ENCODE data around the gene BPIFB6. TPM values are rescaled to one million over a fixed set of nuclear protein-coding genes. Genes with fewer than 3 reads are reported as not detected.

BPIFB6 gene
- total RNA-seq, 2 experiments from 2014 or later = not detected

GRCh38 chr20:33008336-33009213 lies 22.9 kb upstream of the BPIFB6 start:
- no peak overlapping the region for H3K4me3 Mint-ChIP-seq

GRCh38 chr20:33009214-33010132 lies 22.0 kb upstream of the BPIFB6 start:
- H3K9me3 Mint-ChIP-seq = peaks cover 3% of the 10 kb centered on the region
- H3K4me1 Mint-ChIP-seq (ENCODE audit: low read depth) = peaks cover 6% of the 10 kb centered on the region
- ATAC-seq (no peak), DNase-seq (no peak)
- no peaks in the 10 kb centered on the region for H3K36me3 Mint-ChIP-seq (ENCODE audit: low read depth)
- intact Hi-C loops (cut with micrococcal nuclease) = no loop called here
- ChIA-PET POLR2A (no interaction called here), CTCF (interaction anchor here (0.8 to 1.2 kb wide), 3 partner anchors 9 to 107 kb away, joined by 3 read pairs; no protein-coding TSS in a partner anchor)
- TF ChIP-seq CTCF (IDR thresholded peaks at IDR 0.05) = no peak
- no peak overlapping the region for H3K27ac Mint-ChIP-seq
- no peaks in the 10 kb centered on the region for H3K27me3 Mint-ChIP-seq
- H3K4me3 Mint-ChIP-seq = no peak overlapping the region

More at GRCh38 chr20:33008336-33009213, 22.9 kb upstream of the BPIFB6 start:
- Mint-ChIP-seq H3K36me3 (ENCODE audit: low read depth) (no peaks in the 10 kb centered on the region), H3K4me1 (ENCODE audit: low read depth) (peaks cover 6% of the 10 kb centered on the region), H3K27me3 (no peaks in the 10 kb centered on the region), H3K27ac (no peak overlapping the region), H3K9me3 (peaks cover 3% of the 10 kb centered on the region)
- ChIA-PET CTCF (interaction anchor here (1.2 kb wide), 1 partner anchor 106 kb away, joined by 3 read pairs; no protein-coding TSS in a partner anchor), POLR2A (interaction anchor here (1.3 kb wide), 1 partner anchor 32 kb away, joined by 3 read pairs; no protein-coding TSS in a partner anchor)
- intact Hi-C loops (cut with micrococcal nuclease) = no loop called here
- ATAC-seq (no peak), DNase-seq (no peak)
- TF ChIP-seq CTCF (IDR thresholded peaks at IDR 0.05) = no peak

GRCh38 chr20:33010133-33010504 lies 21.3 kb upstream of the BPIFB6 start:
- Mint-ChIP-seq H3K4me1 (ENCODE audit: low read depth) (peaks cover 3% of the 10 kb centered on the region), H3K27me3 (no peaks in the 10 kb centered on the region), H3K9me3 (peaks cover 3% of the 10 kb centered on the region), H3K27ac (no peak overlapping the region), H3K36me3 (ENCODE audit: low read depth) (no peaks in the 10 kb centered on the region), H3K4me3 (no peak overlapping the region)
- POLR2A ChIA-PET = no interaction called here
- CTCF ChIA-PET = interaction anchor here (0.8 to 1.2 kb wide), 2 partner anchors 10 to 15 kb away, joined by 3 read pairs; no protein-coding TSS in a partner anchor
- TF ChIP-seq CTCF (IDR thresholded peaks at IDR 0.05) = no peak
- intact Hi-C loops (cut with micrococcal nuclease) = no loop called here
- no peak for DNase-seq
- no peak for ATAC-seq

- H3K36me3 Mint-ChIP-seq (ENCODE audit: low read depth) = no peaks in the 10 kb centered on the region
- H3K27ac Mint-ChIP-seq = no peak overlapping the region
- CTCF ChIA-PET = interaction anchor here (1.2 kb wide), 1 partner anchor 16 kb away, joined by 3 read pairs; no protein-coding TSS in a partner anchor
- H3K4me3 Mint-ChIP-seq = no peak overlapping the region
- no peaks in the 10 kb centered on the region for H3K27me3 Mint-ChIP-seq
- H3K9me3 Mint-ChIP-seq = no peaks in the 10 kb centered on the region
- DNase-seq (no peak), ATAC-seq (no peak)
- no peaks in the 10 kb centered on the region for H3K4me1 Mint-ChIP-seq (ENCODE audit: low read depth)
- no peak for TF ChIP-seq CTCF (IDR thresholded peaks at IDR 0.05)
- intact Hi-C loops (cut with micrococcal nuclease) = no loop called here
- POLR2A ChIA-PET = no interaction called here
These were observed 20.6 kb upstream of the BPIFB6 start for GRCh38 chr20:33010674-33011449.
